Measurements from ENCODE around the gene DNAL4. TPM values are rescaled to one million over a fixed set of nuclear protein-coding genes. Genes with fewer than 3 reads are reported as not detected.

DNAL4 gene
- polyA plus RNA-seq, 3 donors, result 8.9 to 9.3 (median 9.0) TPM

DNA sequence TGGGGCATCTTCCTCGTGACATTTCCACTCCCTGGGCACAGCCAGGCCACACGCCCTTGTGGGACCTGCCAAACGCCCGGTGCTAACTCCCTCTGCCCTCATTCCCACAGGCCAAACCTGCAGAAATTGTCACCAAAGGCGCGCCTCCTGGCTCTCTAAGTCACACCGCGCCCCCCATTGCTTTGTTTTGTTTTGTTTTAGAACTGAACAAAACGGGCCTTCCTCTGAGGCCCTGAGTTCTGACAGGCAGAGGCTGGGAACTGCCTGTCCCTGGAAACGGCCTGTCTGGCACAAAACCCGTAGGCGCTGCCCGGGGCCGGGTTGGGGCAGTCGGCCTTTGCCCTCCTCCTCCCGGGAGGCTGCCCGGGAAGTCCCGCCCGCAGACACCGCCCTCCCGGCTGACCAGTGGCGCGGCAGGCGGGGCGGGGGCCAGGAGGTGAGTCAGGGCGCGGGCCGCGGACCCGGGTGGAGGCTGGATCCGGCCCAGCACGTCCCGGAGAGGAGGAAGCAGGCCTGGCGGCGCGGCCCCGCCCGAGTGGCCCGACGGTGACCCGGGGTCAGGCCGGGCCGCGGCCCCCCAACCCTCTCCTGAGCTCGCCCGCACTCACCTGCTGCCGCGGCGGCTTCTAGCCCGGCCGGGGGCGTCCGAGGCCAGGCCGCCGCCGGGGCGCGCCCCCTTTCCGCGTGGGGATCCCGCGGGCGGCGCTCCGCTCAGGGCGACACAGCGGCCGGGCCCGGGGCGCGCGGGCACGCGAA lies 38.6 kb downstream of the DNAL4 start:
- Histone ChIP-seq H3K4me3 (replicated peaks in 1 of 3; ENCODE audit: low read depth in 2 of 3, low read length in 3 of 3) (peak overlapping the region; percentile 88 to 98 (median 92)), H3K79me2 (ENCODE audit: insufficient read depth, low read length) (peaks cover 69% of the 10 kb centered on the region), H3K4me1 (ENCODE audit: control insufficient read depth in 1 of 2, insufficient read depth in 2 of 2, low read length in 2 of 2) (peaks cover 71 to 77% of the 10 kb centered on the region in 2 donors), H4K20me1 (ENCODE audit: insufficient read depth, low read length) (peaks cover 22% of the 10 kb centered on the region), H3K36me3 (replicated peaks in 1 of 2; ENCODE audit: control insufficient read depth in 1 of 2, insufficient read depth in 2 of 2, low read length in 2 of 2) (peaks cover 14 to 22% of the 10 kb centered on the region in 2 donors), H3K27me3 (ENCODE audit: control insufficient read depth in 2 of 2, insufficient read depth in 2 of 2, low read length in 2 of 2) (no peaks in the 10 kb centered on the region), H3K9ac (ENCODE audit: insufficient read depth, low read length, poor library complexity, severe bottlenecking) (peak overlapping the region; percentile 91), H3K27ac (ENCODE audit: low read depth in 1 of 2, low read length in 2 of 2) (peak overlapping the region; percentile 99 to 100), H2AFZ (ENCODE audit: insufficient read depth, low read depth, low read length, poor library complexity, severe bottlenecking) (no peak overlapping the region), H3K9me3 (replicated peaks in 1 of 2; ENCODE audit: control insufficient read depth in 1 of 2, insufficient read depth in 1 of 2, low read length in 2 of 2) (no peaks in the 10 kb centered on the region), H3K4me2 (replicated peaks; ENCODE audit: extremely low read depth, low read length, poor library complexity, severe bottlenecking) (peak overlapping the region; percentile 99)
- Mint-ChIP-seq H3K27me3 (ENCODE audit: low read depth in 3 of 3) (peaks cover 0 to 3% (median 0%) of the 10 kb centered on the region in 3 donors), H3K4me3 (peak overlapping the region; percentile 93 to 97), H3K36me3 (peaks cover 20 to 37% of the 10 kb centered on the region in 2 donors), H3K27ac (peak overlapping the region; percentile 98 to 100 (median 99)), H3K4me1 (peaks cover 73% of the 10 kb centered on the region), H3K9me3 (peaks cover 0 to 3% (median 0%) of the 10 kb centered on the region in 7 donors)
- peak; percentile 92 to 95 (median 94) for DNase-seq
- intact Hi-C loops (cut with micrococcal nuclease), result loop anchor here in 1 of 2 donors (5.0 to 10.0 kb wide), 4 partner anchors 48 to 769 kb away; partner anchors contain the start of genes ATF4, CBX6 and GTPBP1
- TF ChIP-seq, protein P1, sequence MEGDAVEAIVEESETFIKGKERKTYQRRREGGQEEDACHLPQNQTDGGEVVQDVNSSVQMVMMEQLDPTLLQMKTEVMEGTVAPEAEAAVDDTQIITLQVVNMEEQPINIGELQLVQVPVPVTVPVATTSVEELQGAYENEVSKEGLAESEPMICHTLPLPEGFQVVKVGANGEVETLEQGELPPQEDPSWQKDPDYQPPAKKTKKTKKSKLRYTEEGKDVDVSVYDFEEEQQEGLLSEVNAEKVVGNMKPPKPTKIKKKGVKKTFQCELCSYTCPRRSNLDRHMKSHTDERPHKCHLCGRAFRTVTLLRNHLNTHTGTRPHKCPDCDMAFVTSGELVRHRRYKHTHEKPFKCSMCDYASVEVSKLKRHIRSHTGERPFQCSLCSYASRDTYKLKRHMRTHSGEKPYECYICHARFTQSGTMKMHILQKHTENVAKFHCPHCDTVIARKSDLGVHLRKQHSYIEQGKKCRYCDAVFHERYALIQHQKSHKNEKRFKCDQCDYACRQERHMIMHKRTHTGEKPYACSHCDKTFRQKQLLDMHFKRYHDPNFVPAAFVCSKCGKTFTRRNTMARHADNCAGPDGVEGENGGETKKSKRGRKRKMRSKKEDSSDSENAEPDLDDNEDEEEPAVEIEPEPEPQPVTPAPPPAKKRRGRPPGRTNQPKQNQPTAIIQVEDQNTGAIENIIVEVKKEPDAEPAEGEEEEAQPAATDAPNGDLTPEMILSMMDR (IDR thresholded peaks at IDR 0.05), result no peak
- WGBS (ENCODE audit: insufficient coverage), result under 1% methylated on average over 74 of the region's 74 CpGs

DNA sequence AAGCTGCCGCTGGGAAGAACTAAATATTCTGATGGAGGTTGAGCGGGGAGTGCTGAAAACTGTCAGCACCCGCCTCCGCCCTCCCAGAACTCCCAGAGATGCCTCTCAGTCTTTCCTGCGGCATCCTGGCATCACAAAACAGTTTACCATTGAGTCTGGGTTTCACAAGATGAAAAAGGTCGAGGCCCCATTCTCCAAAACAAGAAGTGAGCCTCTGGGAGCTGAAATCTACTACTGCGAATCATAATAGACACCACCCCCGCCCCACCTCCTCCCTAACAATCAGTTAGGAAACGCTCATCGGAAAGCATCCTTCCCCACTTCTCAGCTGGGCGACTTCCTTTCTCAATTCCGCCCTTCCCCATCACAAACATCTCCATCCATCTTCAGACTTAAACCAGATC lies 39.2 kb downstream of the DNAL4 start:
- TF ChIP-seq, protein P1 (IDR thresholded peaks at IDR 0.05), result no peak
- Mint-ChIP-seq H3K27me3 (ENCODE audit: low read depth in 3 of 3) (peaks cover 0 to 3% (median 0%) of the 10 kb centered on the region in 3 donors), H3K4me3 (peak overlapping the region; percentile 93 to 97), H3K27ac (peak overlapping the region; percentile 98 to 100 (median 99)), H3K4me1 (peaks cover 72% of the 10 kb centered on the region), H3K9me3 (peaks cover 0 to 3% (median 0%) of the 10 kb centered on the region in 7 donors), H3K36me3 (peaks cover 25 to 42% of the 10 kb centered on the region in 2 donors)
- intact Hi-C loops (cut with micrococcal nuclease), result loop anchor here (5.0 to 10.0 kb wide), 4 partner anchors 47 to 770 kb away; partner anchors contain the start of genes GTPBP1 (in 2 of the 2), ATF4 (in 1 of the 2) and CBX6 (in 1 of the 2)
- H3K9me3 ChIP-seq (replicated peaks in 1 of 2; ENCODE audit: control insufficient read depth in 1 of 2, insufficient read depth in 1 of 2, low read length in 2 of 2), result no peaks in the 10 kb centered on the region
- WGBS (ENCODE audit: insufficient coverage), result 0% methylated on average over 6 of the region's 12 CpGs
- H3K27me3 ChIP-seq (ENCODE audit: control insufficient read depth in 2 of 2, insufficient read depth in 2 of 2, low read length in 2 of 2), result no peaks in the 10 kb centered on the region
- no peak overlapping the region for H2AFZ ChIP-seq (ENCODE audit: insufficient read depth, low read depth, low read length, poor library complexity, severe bottlenecking)
- peaks cover 28% of the 10 kb centered on the region for H4K20me1 ChIP-seq (ENCODE audit: insufficient read depth, low read length)
- H3K9ac ChIP-seq (ENCODE audit: insufficient read depth, low read length, poor library complexity, severe bottlenecking), result peak overlapping the region; percentile 91
- peak overlapping the region; percentile 99 to 100 for H3K27ac ChIP-seq (ENCODE audit: low read depth in 1 of 2, low read length in 2 of 2)
- H3K4me3 ChIP-seq (replicated peaks in 1 of 3; ENCODE audit: low read depth in 2 of 3, low read length in 3 of 3), result peak overlapping the region; percentile 88 to 98 (median 92)
- peaks cover 20 to 27% of the 10 kb centered on the region in 2 donors for H3K36me3 ChIP-seq (replicated peaks in 1 of 2; ENCODE audit: control insufficient read depth in 1 of 2, insufficient read depth in 2 of 2, low read length in 2 of 2)
- peak; percentile 83 to 91 (median 85) for DNase-seq
- peak overlapping the region; percentile 99 for H3K4me2 ChIP-seq (replicated peaks; ENCODE audit: extremely low read depth, low read length, poor library complexity, severe bottlenecking)
- peaks cover 71 to 79% of the 10 kb centered on the region in 2 donors for H3K4me1 ChIP-seq (ENCODE audit: control insufficient read depth in 1 of 2, insufficient read depth in 2 of 2, low read length in 2 of 2)
- H3K79me2 ChIP-seq (ENCODE audit: insufficient read depth, low read length), result peaks cover 75% of the 10 kb centered on the region
